GM21526 (cell line): ENCODE measurements around the gene COL4A2.

Source experiments
- ATAC-seq: cut with Tn5 transposase; IDR thresholded peaks from one replicate; pipeline ENCODE4 v1.9.1; 2021; ENCODE audit warnings: moderate library complexity; ENCODE audit not compliant: unreplicated experiment, low FRiP score

COL4A2 gene

GRCh38 chr13:110336681-110337080 lies 29.6 kb downstream of the COL4A2 start:
- no peak for ATAC-seq

DNA sequence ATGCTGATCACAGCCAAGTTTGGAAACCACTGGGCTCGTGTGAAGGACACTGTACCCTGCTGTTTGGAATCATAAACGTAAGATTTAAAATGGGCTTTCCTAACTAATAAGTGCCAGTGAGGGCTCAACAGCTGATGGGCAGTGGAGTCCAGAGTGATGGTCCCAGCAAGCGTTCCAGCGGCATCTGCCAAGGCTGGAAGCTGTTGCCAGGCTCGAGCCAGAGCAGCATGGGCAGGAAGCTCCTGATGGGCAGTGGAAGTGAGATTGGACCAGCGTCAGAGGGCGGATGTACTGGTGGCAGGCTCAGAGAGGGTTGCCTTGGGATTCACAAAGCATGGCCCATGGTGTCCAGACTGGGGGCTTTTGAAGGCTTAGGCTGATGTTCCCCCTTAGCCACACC lies 30.2 kb downstream of the COL4A2 start:
- no peak for ATAC-seq

GRCh38 chr13:110338441-110339101 lies 31.5 kb downstream of the COL4A2 start:
- ATAC-seq = no peak

GRCh38 chr13:110339263-110339662 lies 32.2 kb downstream of the COL4A2 start:
- ATAC-seq = no peak

GRCh38 chr13:110339975-110340550 lies 33.0 kb downstream of the COL4A2 start:
- no peak for ATAC-seq

GRCh38 chr13:110340812-110341444 lies 33.8 kb downstream of the COL4A2 start:
- no peak for ATAC-seq

DNA sequence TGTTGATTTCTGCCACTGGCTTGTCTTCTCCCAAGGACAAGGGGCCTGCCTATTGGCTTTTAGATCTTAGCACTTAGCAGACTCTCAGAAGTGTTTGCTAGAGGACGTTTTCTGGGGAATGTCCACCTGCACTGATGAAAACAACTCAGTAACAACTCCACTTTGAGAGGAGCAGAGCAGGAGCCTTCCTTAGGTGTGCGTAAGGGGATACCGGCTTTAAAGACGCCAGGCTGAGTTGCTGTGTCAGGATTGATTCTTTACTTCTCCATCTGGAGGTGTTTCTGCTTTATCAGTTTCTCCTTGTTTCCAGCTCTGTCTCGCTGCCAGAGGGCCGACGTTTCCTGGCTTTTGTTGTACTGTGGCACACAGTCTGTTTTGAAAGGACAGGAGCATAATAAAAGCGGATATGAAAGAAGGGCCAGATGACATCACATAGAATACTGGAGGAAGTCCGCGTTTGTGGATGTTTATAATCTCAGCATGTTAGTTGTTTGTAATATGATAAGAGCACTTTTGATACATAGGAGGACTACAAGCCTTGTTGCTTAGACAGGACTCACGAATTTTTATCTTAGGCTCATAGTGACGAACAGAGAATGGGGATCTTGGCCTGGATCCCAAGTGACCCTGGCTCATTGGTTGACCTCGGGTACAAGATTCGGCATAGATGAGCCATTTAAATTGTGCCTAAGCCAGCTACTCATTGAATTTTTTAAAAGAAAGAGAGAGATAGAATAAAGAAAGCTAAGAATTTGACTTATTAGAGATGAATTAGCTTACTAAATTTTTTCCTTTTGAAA lies 34.6 kb downstream of the COL4A2 start:
- ATAC-seq = no peak

DNA sequence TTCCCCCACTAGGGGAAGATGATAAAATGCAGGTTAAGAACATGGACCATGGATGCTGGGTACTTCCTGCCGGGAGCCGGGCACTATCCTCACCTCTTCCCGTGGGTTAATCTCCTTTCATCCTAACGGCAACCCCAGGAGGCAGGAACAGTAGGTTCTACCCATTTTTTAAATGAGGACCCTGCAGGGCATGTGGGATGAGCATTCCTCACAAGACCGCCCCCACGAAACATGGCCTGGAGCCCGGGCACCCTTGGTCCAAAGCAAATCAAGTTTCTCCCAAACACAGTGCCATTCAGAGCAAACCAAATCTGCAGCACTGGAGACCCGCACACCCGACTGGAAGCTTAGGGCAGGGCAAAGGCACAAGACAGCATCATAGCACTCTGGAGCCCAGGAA lies 35.4 kb downstream of the COL4A2 start:
- no peak for ATAC-seq

GRCh38 chr13:110343241-110343865 lies 36.3 kb downstream of the COL4A2 start:
- ATAC-seq = no peak

DNA sequence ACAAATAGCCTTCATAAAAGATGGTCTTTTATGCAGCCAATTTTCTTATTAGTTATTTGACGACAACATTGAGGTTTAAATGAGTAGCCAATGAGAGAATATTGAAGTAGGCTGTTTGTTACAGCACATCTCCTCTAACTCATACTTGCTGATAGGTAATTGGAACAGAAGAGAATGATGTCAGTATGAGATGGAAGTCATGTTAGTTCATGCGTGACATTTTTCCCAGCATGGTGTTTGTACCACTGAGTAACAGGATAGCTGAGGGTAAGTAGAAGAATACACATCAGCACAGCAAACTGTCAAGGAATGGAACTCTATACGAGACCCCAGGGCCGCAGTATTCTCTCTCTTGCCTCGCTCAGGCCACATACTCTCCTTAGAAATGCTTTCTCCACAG lies 37.2 kb downstream of the COL4A2 start:
- no peak for ATAC-seq

DNA sequence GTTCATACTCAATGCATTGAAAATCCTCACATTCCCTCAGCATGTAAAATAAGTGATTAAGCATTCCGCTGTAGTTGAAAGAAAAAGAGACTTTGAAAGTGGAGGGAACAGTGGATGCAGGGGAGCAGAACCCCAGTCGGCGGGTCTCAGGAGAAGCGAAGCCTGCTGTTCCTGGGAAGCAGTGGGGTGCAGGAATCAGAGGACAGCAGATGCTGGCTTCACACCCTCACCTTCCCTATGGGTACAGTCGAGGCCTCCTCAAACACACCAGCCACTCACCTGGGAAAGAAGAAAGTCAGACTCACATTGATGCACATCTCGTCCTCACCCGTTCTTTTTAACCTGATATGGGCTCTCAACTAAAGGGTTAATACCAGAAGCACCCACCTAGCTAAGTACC lies 38.2 kb downstream of the COL4A2 start:
- ATAC-seq = no peak

DNA sequence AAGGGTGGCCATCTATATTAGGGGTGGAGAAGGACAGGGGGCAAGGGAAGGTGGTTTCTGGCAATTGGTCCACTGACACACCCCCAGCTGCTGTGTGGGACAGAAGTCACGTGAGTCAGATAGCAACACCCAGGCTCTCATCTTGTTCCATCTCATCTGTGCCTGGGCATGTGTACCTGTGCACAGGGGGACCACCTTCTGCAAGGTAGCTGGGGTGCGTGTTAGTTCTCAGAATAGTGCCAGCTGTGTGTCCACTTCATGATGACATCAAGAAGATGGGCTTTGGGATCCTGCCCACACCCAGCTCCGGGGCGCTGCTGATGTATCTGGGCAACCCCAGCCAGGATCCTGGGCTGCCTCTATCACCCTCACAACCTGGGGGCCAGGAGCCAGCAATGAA lies 38.6 kb downstream of the COL4A2 start:
- ATAC-seq = no peak

DNA sequence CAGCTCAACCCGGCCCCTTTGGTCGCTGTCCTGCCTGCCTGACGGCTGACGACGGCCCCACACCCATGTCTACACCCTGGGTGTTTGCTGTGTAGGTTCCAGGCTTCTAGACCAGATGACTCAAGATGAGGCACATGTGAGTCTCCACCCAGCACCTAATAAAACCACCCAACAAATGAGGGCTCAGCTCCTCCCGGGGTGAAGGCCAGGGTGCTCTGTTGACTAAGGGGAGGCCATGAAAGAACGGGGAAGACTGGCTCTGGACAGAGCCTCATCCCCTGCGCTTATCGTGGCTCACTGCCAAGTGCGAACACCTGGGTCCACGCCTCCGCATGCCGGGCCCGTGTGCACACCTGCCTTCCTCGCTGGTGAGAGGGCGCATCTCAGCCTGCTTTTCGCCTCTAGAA lies 39.6 kb downstream of the COL4A2 start:
- ATAC-seq = no peak

DNA sequence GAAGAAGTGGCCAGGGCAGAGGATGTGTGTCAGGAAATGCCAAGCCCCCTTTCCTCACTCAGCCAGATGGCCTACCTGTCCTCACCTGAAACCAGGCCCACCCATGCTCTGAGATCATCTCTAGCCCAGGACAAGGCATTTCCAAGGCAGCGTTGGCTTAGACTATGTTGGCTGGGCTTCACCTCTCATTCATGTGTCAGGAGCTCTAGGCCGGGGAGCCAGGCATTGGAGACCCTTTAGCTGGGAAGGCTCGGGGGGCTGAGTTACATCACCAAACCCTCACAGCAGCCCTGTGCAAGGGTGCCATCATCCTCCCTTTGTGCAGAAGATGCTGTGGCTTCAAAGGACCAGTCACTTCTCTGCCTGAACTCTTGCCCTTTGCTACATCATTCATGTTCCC lies 40.0 kb downstream of the COL4A2 start:
- no peak for ATAC-seq

DNA sequence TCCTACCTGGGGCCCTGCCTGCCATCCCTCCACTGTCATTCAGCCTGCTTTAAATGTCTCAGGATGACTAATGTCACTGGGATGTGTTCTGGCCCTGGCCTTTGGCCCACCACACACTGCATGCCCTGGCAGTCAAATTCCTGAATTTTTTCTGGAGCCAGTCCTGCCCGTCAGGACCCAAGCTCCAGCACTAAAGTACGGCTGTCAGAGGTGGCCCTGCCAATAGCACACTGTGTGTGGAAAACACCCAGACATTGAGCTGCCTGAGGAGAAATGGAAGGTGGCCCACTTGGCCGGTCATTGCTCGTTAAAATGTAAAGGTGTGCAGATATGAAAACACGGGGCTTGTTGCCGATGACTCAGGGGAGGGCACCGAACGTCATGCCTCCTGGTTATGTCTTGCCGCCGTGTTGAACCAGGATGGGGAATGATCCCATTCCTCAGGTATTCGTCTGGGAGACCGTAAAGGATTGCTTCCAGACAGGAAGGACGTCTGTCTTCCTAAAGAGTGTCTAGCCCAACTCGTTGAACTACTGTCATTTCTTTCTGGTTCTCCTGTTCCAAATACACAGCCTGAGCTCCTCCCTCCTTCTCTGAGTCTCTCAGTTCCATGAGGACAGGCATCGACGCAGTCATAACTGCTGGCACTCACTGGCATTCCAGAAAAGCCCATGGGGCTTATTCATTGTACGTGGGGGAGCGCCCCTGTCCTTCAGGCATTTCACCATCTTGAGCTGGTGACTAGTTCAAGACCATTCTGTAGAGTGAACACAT lies 40.6 kb downstream of the COL4A2 start:
- no peak for ATAC-seq

GRCh38 chr13:110348309-110349105 lies 41.4 kb downstream of the COL4A2 start:
- no peak for ATAC-seq

GRCh38 chr13:110349239-110349638 lies 42.2 kb downstream of the COL4A2 start:
- no peak for ATAC-seq

GRCh38 chr13:110350049-110350448 lies 43.0 kb downstream of the COL4A2 start:
- no peak for ATAC-seq

GRCh38 chr13:110350509-110350908 lies 43.4 kb downstream of the COL4A2 start:
- no peak for ATAC-seq
